HUES6 (cell line): ENCODE data around the gene DPY19L1.
"Not testable (repeated sequence)": the region's sequence is repeated elsewhere in the genome, so short reads cannot be mapped to it uniquely, and the experiment has no call there.

Experiments
- H3K27ac ChIP-seq: 2 replicates; pipeline ENCODE4 v1.7.0; 2013; ENCODE audit warnings: low read depth, mild to moderate bottlenecking, low read length, inconsistent platforms
- H3K27me3 ChIP-seq: 2 replicates; pipeline ENCODE4 v1.6.1; 2013; ENCODE audit warnings: low read length; ENCODE audit not compliant: control insufficient read depth, insufficient read depth
- H3K36me3 ChIP-seq: 2 replicates; pipeline ENCODE4 v1.6.1; 2013; ENCODE audit warnings: low read length; ENCODE audit not compliant: control insufficient read depth, insufficient read depth
- H3K4me1 ChIP-seq: 2 replicates; pipeline ENCODE4 v1.6.1; 2013; ENCODE audit warnings: low read length; ENCODE audit not compliant: control insufficient read depth, insufficient read depth
- H3K4me3 ChIP-seq: 2 replicates; pipeline ENCODE4 v1.5.1; 2013; ENCODE audit warnings: low read depth, low read length
- H3K9ac ChIP-seq: one replicate; pipeline ENCODE4 v1.6.1; 2013; ENCODE audit warnings: mild to moderate bottlenecking, low read length
- H3K9me3 ChIP-seq: 2 replicates; pipeline ENCODE4 v1.6.1; 2013; ENCODE audit warnings: low read depth, low read length; ENCODE audit not compliant: control insufficient read depth, insufficient read depth

Gene DPY19L1

DNA sequence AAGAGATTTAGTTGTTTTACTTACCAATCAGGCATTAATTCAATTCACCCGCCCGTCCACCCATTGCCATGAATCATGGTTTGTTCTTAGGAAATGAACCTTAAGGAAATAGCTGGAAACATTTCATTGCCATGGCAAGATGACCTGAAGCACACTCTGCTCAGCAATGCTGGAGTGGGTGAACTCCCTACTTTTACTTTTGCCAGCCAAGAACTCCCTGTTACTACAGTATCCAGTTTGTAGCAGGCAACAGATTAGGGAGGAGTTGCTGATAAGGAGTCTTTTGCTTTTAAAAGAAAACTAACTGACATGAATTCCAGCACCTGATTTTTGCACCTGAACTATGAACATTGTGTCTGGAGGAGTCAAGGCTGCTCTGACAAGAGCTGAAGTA is 10.6 kb upstream of the DPY19L1 start:
- H3K27ac ChIP-seq, H3K9me3 ChIP-seq, H3K36me3 ChIP-seq: not testable (repeated sequence)

GRCh38 chr7:35047263-35047911 is 10.1 kb upstream of the DPY19L1 start:
- not testable (repeated sequence) for H3K36me3 ChIP-seq, H3K9ac ChIP-seq, H3K4me1 ChIP-seq, H3K27ac ChIP-seq, H3K4me3 ChIP-seq, H3K9me3 ChIP-seq
- H3K27me3 ChIP-seq = peaks cover 16% of the 10 kb centered on the region

More for the DNA sequence above, 10.6 kb upstream of the DPY19L1 start:
- H3K9ac ChIP-seq, H3K4me3 ChIP-seq, H3K4me1 ChIP-seq: not testable (repeated sequence)
- H3K27me3 ChIP-seq = peaks cover 10% of the 10 kb centered on the region

DNA sequence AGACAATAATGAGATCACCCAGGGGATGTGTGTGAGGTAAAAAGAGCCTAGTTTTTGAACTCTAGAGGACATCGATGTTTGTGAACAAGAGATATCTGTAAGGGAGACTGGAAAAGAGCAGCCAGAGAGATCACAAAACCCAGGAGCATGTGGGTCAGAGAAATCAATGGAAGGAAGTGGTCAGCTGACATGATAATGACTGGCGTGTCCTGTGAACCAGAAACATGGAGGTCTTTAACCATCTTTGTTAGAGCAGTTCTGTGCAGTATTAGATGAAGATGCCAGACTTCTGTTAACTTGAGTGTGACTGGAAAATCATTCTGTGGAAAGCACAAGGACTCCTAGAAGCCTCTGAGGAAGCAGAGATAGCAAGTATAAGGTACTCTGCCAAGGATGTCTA is 6.0 kb upstream of the DPY19L1 start:
- H3K9me3 ChIP-seq, H3K9ac ChIP-seq, H3K27ac ChIP-seq, H3K4me1 ChIP-seq, H3K36me3 ChIP-seq, H3K4me3 ChIP-seq: not testable (repeated sequence)
- peaks cover 16% of the 10 kb centered on the region for H3K27me3 ChIP-seq

- H3K4me3 ChIP-seq = no peak overlapping the region
- H3K4me1 ChIP-seq = peaks cover 8% of the 10 kb centered on the region; the same call in 1 of the 2 replicates
- peaks cover 13% of the 10 kb centered on the region for H3K27me3 ChIP-seq
- H3K36me3 ChIP-seq = no peaks in the 10 kb centered on the region
- no peaks in the 10 kb centered on the region for H3K9me3 ChIP-seq
- no peak overlapping the region for H3K9ac ChIP-seq
- H3K27ac ChIP-seq = no peak overlapping the region
Measured at GRCh38 chr7:35040906-35041305, 3.6 kb upstream of the DPY19L1 start.

- no peak overlapping the region for H3K4me3 ChIP-seq
- H3K36me3 ChIP-seq = no peaks in the 10 kb centered on the region
- peaks cover 19% of the 10 kb centered on the region; the same call in 1 of the 2 replicates for H3K4me1 ChIP-seq
- no peaks in the 10 kb centered on the region for H3K9me3 ChIP-seq
- H3K27me3 ChIP-seq = peaks cover 13% of the 10 kb centered on the region
- H3K27ac ChIP-seq = no peak overlapping the region
- H3K9ac ChIP-seq = no peak overlapping the region
Measured at GRCh38 chr7:35039343-35039742, 2.1 kb upstream of the DPY19L1 start.

DNA sequence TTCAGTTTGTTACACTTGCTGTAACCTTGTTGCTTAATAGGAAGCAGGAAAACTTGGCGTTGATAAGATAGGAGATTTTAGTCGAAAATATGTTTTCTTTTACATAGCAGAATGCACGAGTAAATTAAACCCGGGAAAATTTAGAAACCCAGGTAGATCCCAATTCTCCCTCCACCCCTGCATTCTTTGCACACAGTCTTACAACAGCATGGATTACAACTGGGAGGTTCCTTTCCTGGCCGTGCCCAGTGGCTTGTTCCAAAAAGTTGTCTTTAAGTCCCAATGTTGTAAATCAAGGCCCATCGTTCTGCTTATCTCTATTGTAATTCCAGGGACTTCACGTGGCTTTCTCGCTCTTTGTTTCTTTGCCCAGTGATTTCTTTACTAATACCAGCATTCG is 1.1 kb upstream of the DPY19L1 start:
- no peaks in the 10 kb centered on the region for H3K9me3 ChIP-seq
- peaks cover 19% of the 10 kb centered on the region; the same call in 1 of the 2 replicates for H3K4me1 ChIP-seq
- no peak overlapping the region for H3K27ac ChIP-seq
- H3K36me3 ChIP-seq = no peaks in the 10 kb centered on the region
- H3K9ac ChIP-seq = no peak overlapping the region
- H3K27me3 ChIP-seq = peaks cover 10% of the 10 kb centered on the region
- H3K4me3 ChIP-seq = peak overlapping the region; percentile 76

GRCh38 chr7:35037526-35038341 is 449 bp upstream of the DPY19L1 start:
- Histone ChIP-seq H3K9me3 (no peaks in the 10 kb centered on the region), H3K4me3 (peak overlapping the region; percentile 76), H3K27me3 (peaks cover 4% of the 10 kb centered on the region), H3K4me1 (peaks cover 19% of the 10 kb centered on the region; the same call in 1 of the 2 replicates), H3K9ac (peak overlapping the region; percentile 82), H3K27ac (peak overlapping the region; percentile 64; the same call in 1 of the 2 replicates), H3K36me3 (no peaks in the 10 kb centered on the region)

DNA sequence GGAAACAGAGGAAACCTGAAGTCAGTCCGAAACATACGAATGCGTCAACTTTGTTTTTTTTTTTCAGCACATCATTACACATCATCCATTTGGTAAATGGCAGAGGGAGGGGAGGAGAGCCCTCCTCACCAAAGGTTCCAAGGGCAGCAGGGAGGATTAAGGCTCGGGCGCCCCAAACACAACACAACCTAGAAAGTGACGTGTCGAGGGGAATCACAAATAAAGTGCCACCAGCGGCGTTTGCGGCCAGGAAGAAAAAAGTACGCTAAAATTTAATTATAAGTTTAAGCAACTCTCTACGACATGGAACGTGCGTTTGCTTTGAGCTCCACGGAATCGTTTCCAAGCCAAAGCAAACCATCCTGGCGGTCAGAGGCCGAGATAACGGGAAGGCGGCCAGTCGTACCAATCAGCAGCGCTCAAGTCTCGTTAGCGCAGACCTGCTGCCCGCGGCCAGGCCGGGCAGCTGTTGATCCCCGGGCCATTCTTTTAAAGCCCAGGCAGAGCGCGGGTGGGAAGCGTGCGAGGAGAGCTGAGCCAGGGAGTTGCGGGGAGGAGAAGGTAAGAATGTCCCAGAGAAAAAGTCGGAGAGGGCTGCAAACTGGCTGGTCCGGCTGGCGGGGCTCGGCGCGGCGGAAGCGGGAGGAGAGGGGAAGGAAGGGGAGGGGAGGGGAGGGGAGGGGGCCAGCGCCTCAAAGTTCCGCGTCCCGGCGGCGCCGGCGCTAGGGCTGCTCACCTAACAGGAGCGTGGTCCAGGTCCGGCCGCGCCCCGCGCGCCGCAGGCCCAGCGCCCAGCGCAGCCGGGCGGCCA is 719 bp downstream of the DPY19L1 start:
- no peaks in the 10 kb centered on the region for H3K27me3 ChIP-seq
- no peaks in the 10 kb centered on the region for H3K9me3 ChIP-seq
- peak overlapping the region; percentile 76 for H3K4me3 ChIP-seq
- no peak overlapping the region for H3K27ac ChIP-seq
- H3K4me1 ChIP-seq = peaks cover 19% of the 10 kb centered on the region; the same call in 1 of the 2 replicates
- peak overlapping the region; percentile 69 for H3K9ac ChIP-seq
- H3K36me3 ChIP-seq = no peaks in the 10 kb centered on the region

GRCh38 chr7:35035511-35035961 is 1.7 kb downstream of the DPY19L1 start:
- H3K9ac ChIP-seq = no peak overlapping the region
- H3K4me3 ChIP-seq = peak overlapping the region; percentile 76
- no peaks in the 10 kb centered on the region for H3K27me3 ChIP-seq
- no peaks in the 10 kb centered on the region for H3K36me3 ChIP-seq
- no peaks in the 10 kb centered on the region for H3K9me3 ChIP-seq
- no peak overlapping the region for H3K27ac ChIP-seq
- H3K4me1 ChIP-seq = peaks cover 19% of the 10 kb centered on the region; the same call in 1 of the 2 replicates

DNA sequence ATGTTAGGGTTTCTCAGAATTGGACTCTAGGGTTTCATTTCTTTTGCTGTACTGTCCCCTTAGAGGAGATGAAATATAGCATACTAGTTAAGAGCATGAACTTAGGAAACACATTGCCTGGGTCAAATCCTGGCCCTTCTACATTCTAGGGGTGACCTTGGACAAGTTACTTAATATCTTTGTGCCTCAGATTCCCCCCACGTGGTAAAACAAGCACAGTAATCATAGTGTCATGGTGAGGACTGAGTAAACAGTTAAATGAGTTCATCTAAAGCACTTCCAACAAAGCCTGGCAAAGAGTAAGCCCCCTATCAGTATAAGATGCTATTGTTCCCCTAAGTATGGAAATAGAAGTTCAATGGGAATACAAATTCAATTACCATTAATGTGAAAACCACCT is 5.1 kb downstream of the DPY19L1 start:
- no peak overlapping the region for H3K27ac ChIP-seq
- no peak overlapping the region for H3K9ac ChIP-seq
- no peaks in the 10 kb centered on the region for H3K36me3 ChIP-seq
- no peaks in the 10 kb centered on the region for H3K27me3 ChIP-seq
- peaks cover 13% of the 10 kb centered on the region; the same call in 1 of the 2 replicates for H3K4me1 ChIP-seq
- H3K4me3 ChIP-seq = no peak overlapping the region
- no peaks in the 10 kb centered on the region for H3K9me3 ChIP-seq
